Loucy (cell line): ENCODE results near the gene MEST.
"Not testable (repeated sequence)": the region's sequence is repeated elsewhere in the genome, so short reads cannot be mapped to it uniquely, and the experiment has no call there.

Source experiments
- EZH2phosphoT487 ChIP-seq: fragments of 200-600 bp; IDR thresholded peaks from 2 replicates; pipeline ENCODE4 v1.6.1; 2018; ENCODE audit warnings: antibody characterized with exemption, mild to moderate bottlenecking, moderate library complexity, borderline replicate concordance
- TF ChIP-seq, protein P1 (sequence below): fragments of 200-600 bp; sonication (generic); conservative IDR thresholded peaks from 2 replicates; pipeline ENCODE4 v1.5.1; 2014; ENCODE audit warnings: mild to moderate bottlenecking, antibody characterized with exemption, low read length

GRCh38 chr7:130537894-130538293 is 46.0 kb downstream of the MEST start:
- TF ChIP-seq, protein P1, sequence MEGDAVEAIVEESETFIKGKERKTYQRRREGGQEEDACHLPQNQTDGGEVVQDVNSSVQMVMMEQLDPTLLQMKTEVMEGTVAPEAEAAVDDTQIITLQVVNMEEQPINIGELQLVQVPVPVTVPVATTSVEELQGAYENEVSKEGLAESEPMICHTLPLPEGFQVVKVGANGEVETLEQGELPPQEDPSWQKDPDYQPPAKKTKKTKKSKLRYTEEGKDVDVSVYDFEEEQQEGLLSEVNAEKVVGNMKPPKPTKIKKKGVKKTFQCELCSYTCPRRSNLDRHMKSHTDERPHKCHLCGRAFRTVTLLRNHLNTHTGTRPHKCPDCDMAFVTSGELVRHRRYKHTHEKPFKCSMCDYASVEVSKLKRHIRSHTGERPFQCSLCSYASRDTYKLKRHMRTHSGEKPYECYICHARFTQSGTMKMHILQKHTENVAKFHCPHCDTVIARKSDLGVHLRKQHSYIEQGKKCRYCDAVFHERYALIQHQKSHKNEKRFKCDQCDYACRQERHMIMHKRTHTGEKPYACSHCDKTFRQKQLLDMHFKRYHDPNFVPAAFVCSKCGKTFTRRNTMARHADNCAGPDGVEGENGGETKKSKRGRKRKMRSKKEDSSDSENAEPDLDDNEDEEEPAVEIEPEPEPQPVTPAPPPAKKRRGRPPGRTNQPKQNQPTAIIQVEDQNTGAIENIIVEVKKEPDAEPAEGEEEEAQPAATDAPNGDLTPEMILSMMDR, result not testable (repeated sequence)
- not testable (repeated sequence) for TF ChIP-seq EZH2phosphoT487
